HPDE6-E6E7 (cell line): ENCODE results near the gene SGIP1.

Experiments used
- DNase-seq: peaks from one replicate; pipeline ENCODE4 v3.0.0; 2011; ENCODE audit warnings: missing footprints; ENCODE audit errors: extremely low spot score

Gene SGIP1

GRCh38 chr1:66605419-66605997 lies 71.6 kb downstream of the SGIP1 start:
- DNase-seq: no peak

- DNase-seq: no peak
Measured at GRCh38 chr1:66606362-66607065, 72.6 kb downstream of the SGIP1 start.

GRCh38 chr1:66607458-66607857 lies 73.5 kb downstream of the SGIP1 start:
- no peak for DNase-seq

GRCh38 chr1:66613187-66613586 lies 79.2 kb downstream of the SGIP1 start:
- DNase-seq: no peak

GRCh38 chr1:66617362-66618184 lies 83.6 kb downstream of the SGIP1 start:
- DNase-seq: no peak

- DNase-seq: no peak
Measured at GRCh38 chr1:66618390-66618789, 84.4 kb downstream of the SGIP1 start.

GRCh38 chr1:66623812-66624211 lies 89.9 kb downstream of the SGIP1 start:
- no peak for DNase-seq

- peak; percentile 17 for DNase-seq
Measured at GRCh38 chr1:66624412-66625060, 90.6 kb downstream of the SGIP1 start.

GRCh38 chr1:66626261-66626660 lies 92.3 kb downstream of the SGIP1 start:
- DNase-seq: no peak

- no peak for DNase-seq
Measured at GRCh38 chr1:66628926-66629325, 95.0 kb downstream of the SGIP1 start.

GRCh38 chr1:66633159-66633558 lies 99.2 kb downstream of the SGIP1 start:
- DNase-seq: no peak

GRCh38 chr1:66637146-66637545 lies 103.2 kb downstream of the SGIP1 start:
- DNase-seq: no peak

GRCh38 chr1:66641891-66642473 lies 108.0 kb downstream of the SGIP1 start:
- DNase-seq: no peak

GRCh38 chr1:66642992-66643391 lies 109.0 kb downstream of the SGIP1 start:
- DNase-seq: no peak

GRCh38 chr1:66644331-66644730 lies 110.4 kb downstream of the SGIP1 start:
- DNase-seq: no peak

- no peak for DNase-seq
Measured at GRCh38 chr1:66648901-66649595, 115.1 kb downstream of the SGIP1 start.

GRCh38 chr1:66652556-66652955 lies 118.6 kb downstream of the SGIP1 start:
- no peak for DNase-seq

- DNase-seq: no peak
Measured at GRCh38 chr1:66654643-66655042, 120.7 kb downstream of the SGIP1 start.

- no peak for DNase-seq
Measured at GRCh38 chr1:66671455-66671854, 137.5 kb downstream of the SGIP1 start.

GRCh38 chr1:66676613-66677298 lies 142.8 kb downstream of the SGIP1 start:
- DNase-seq: no peak

- DNase-seq: no peak
Measured at GRCh38 chr1:66678146-66678545, 144.2 kb downstream of the SGIP1 start.
